H9 (cell line): ENCODE measurements around the gene ODAD4. TPM values are rescaled to one million over a fixed set of nuclear protein-coding genes. Genes with fewer than 3 reads are reported as not detected.

Experiments
- DNase-seq: peaks from one replicate; pipeline ENCODE4 v3.0.0-alpha.2; 2017
- H2AFZ ChIP-seq: one replicate; pipeline ENCODE4 v1.6.1; 2013; ENCODE audit warnings: mild to moderate bottlenecking, low read length, control low read depth, moderate library complexity
- H2AK5ac ChIP-seq: 2 replicates; pipeline ENCODE4 v1.6.1; 2013; ENCODE audit warnings: low read length, control low read depth, mixed read lengths; ENCODE audit not compliant: insufficient read length
- H2BK120ac ChIP-seq: one replicate; pipeline ENCODE4 v1.6.1; 2013; ENCODE audit warnings: low read depth, mild to moderate bottlenecking, low read length, control low read depth, inconsistent platforms; ENCODE audit not compliant: poor library complexity, severe bottlenecking
- H2BK12ac ChIP-seq: 2 replicates; pipeline ENCODE4 v1.6.1; 2013; ENCODE audit warnings: low read length, control low read depth, mixed read lengths, low read depth; ENCODE audit not compliant: insufficient read length
- H2BK15ac ChIP-seq: 2 replicates; pipeline ENCODE4 v1.6.1; 2013; ENCODE audit warnings: low read depth, low read length, control low read depth
- H2BK20ac ChIP-seq: one replicate; pipeline ENCODE4 v1.6.1; 2013; ENCODE audit warnings: low read depth, mild to moderate bottlenecking, low read length, control low read depth, inconsistent platforms; ENCODE audit not compliant: poor library complexity, severe bottlenecking
- H2BK5ac ChIP-seq: 2 replicates; pipeline ENCODE4 v1.6.1; 2013; ENCODE audit warnings: low read length, control low read depth, mixed read lengths; ENCODE audit not compliant: insufficient read length
- H3K14ac ChIP-seq: 2 replicates; pipeline ENCODE4 v1.6.1; 2013; ENCODE audit warnings: low read length, control low read depth; ENCODE audit not compliant: insufficient read depth
- H3K18ac ChIP-seq: 2 replicates; pipeline ENCODE4 v1.6.1; 2013; ENCODE audit warnings: low read depth, mild to moderate bottlenecking, mixed read lengths, low read length, control low read depth; ENCODE audit not compliant: insufficient read length
- H3K23ac ChIP-seq: 2 replicates; pipeline ENCODE4 v1.6.1; 2013; ENCODE audit warnings: low read length, control low read depth, mixed read lengths, low read depth; ENCODE audit not compliant: insufficient read length
- H3K23me2 ChIP-seq: 2 replicates; pipeline ENCODE4 v1.6.1; 2013; ENCODE audit warnings: low read depth, mild to moderate bottlenecking, mixed read lengths, low read length, control low read depth; ENCODE audit not compliant: insufficient read length, poor library complexity, severe bottlenecking
- H3K27ac ChIP-seq: 2 replicates; pipeline ENCODE4 v1.5.1; 2013; ENCODE audit warnings: low read length, control low read depth, mixed read lengths, low read depth; ENCODE audit not compliant: insufficient read length
- H3K27me3 ChIP-seq: 2 replicates; pipeline ENCODE4 v1.6.1; 2013; ENCODE audit warnings: low read length, control low read depth, inconsistent platforms; ENCODE audit not compliant: insufficient read depth
- H3K4ac ChIP-seq: 2 replicates; pipeline ENCODE4 v1.6.1; 2013; ENCODE audit warnings: low read depth, mild to moderate bottlenecking, control low read depth, inconsistent platforms, low read length, moderate library complexity
- H3K4me1 ChIP-seq: 2 replicates; pipeline ENCODE4 v1.6.1; 2013; ENCODE audit warnings: low read length, control low read depth, inconsistent platforms; ENCODE audit not compliant: insufficient read depth
- H3K4me2 ChIP-seq: 2 replicates; pipeline ENCODE4 v1.6.1; 2013; ENCODE audit warnings: low read length, control low read depth, mixed read lengths; ENCODE audit not compliant: insufficient read length, insufficient read depth
- H3K56ac ChIP-seq: 2 replicates; pipeline ENCODE4 v1.6.1; 2013; ENCODE audit warnings: low read depth, mild to moderate bottlenecking, mixed read lengths, low read length, control low read depth; ENCODE audit not compliant: insufficient read length
- H3K79me1 ChIP-seq: 2 replicates; pipeline ENCODE4 v1.6.1; 2013; ENCODE audit warnings: low read depth, mild to moderate bottlenecking, moderate library complexity, low read length, control low read depth, inconsistent platforms; ENCODE audit not compliant: insufficient read depth, poor library complexity, severe bottlenecking
- H3K79me2 ChIP-seq: 2 replicates; pipeline ENCODE4 v1.6.1; 2013; ENCODE audit warnings: low read length, control low read depth, inconsistent platforms; ENCODE audit not compliant: insufficient read depth
- H3K9ac ChIP-seq: 2 replicates; pipeline ENCODE4 v1.6.1; 2013; ENCODE audit warnings: low read length, control low read depth, mixed read lengths; ENCODE audit not compliant: insufficient read length; ENCODE audit errors: extremely low read depth
- H3K9me3 ChIP-seq: one replicate; pipeline ENCODE4 v1.6.1; 2013; ENCODE audit warnings: low read depth, low read length, inconsistent platforms; ENCODE audit not compliant: control insufficient read depth
- H3T11ph ChIP-seq: one replicate; pipeline ENCODE4 v1.6.1; 2013; ENCODE audit warnings: mild to moderate bottlenecking, low read length, control low read depth, inconsistent platforms
- H4K20me1 ChIP-seq: one replicate; pipeline ENCODE4 v1.6.1; 2013; ENCODE audit not compliant: control insufficient read depth, insufficient read length, insufficient read depth
- H4K5ac ChIP-seq: 2 replicates; pipeline ENCODE4 v1.6.1; 2013; ENCODE audit warnings: low read depth, mild to moderate bottlenecking, mixed read lengths, low read length, control low read depth; ENCODE audit not compliant: insufficient read length
- H4K8ac ChIP-seq: replicated peaks from 2 replicates; pipeline ENCODE4 v1.6.1; 2013; ENCODE audit warnings: low read length, control low read depth, mixed read lengths, low read depth; ENCODE audit not compliant: insufficient read length
- H4K91ac ChIP-seq: 2 replicates; pipeline ENCODE4 v1.6.1; 2013; ENCODE audit warnings: low read depth, mild to moderate bottlenecking, moderate library complexity, mixed read lengths, low read length, control low read depth; ENCODE audit not compliant: insufficient read length
- H3K27ac Mint-ChIP-seq, 3 experiments: 2 replicates in 2 of 3; 3 replicates in 1 of 3; pipeline ENCODE4 v1.8.0; 2020 to 2021; ENCODE audit warnings: mixed read lengths in 3 of 3, mild to moderate bottlenecking in 1 of 3, moderate library complexity in 1 of 3
- H3K27me3 Mint-ChIP-seq: 2 replicates; pipeline ENCODE4 v1.8.0; 2021; ENCODE audit warnings: low read depth, mild to moderate bottlenecking, moderate library complexity, mixed read lengths
- H3K36me3 Mint-ChIP-seq, 3 experiments: 2 replicates in 2 of 3; 3 replicates in 1 of 3; pipeline ENCODE4 v1.8.0; 2020 to 2021; ENCODE audit warnings: low read depth in 3 of 3, mixed read lengths in 3 of 3; ENCODE audit not compliant: insufficient read depth in 1 of 3
- H3K4me1 Mint-ChIP-seq, 2 experiments: 2 replicates each; pipeline ENCODE4 v1.8.0; 2020; ENCODE audit warnings: mixed read lengths in 2 of 2
- H3K4me3 Mint-ChIP-seq, 2 experiments: 2 replicates in 1 of 2; 3 replicates in 1 of 2; pipeline ENCODE4 v1.8.0; 2020 to 2021; ENCODE audit warnings: mild to moderate bottlenecking in 2 of 2, mixed read lengths in 2 of 2, moderate library complexity in 1 of 2
- H3K9me3 Mint-ChIP-seq, 2 experiments: 2 replicates in 1 of 2; 3 replicates in 1 of 2; pipeline ENCODE4 v1.8.0; 2020; ENCODE audit warnings: mild to moderate bottlenecking in 2 of 2, mixed read lengths in 2 of 2, moderate library complexity in 1 of 2
- CTCF ChIP-seq: fragments of 200-600 bp; sonication (generic); conservative IDR thresholded peaks from 3 replicates; pipeline ENCODE4 v1.8.0; 2021; ENCODE audit warnings: antibody characterized with exemption, mild to moderate bottlenecking
- WGBS: extraction: QIAGEN DNeasy Blood & Tissue Kit; methylation state at CpG from one replicate; pipeline ENCODE4 v1.1.7; 2013; ENCODE audit warnings: missing lambda C conversion rate, low lambda C conversion rate, mixed read lengths; ENCODE audit not compliant: insufficient read length; ENCODE audit errors: extremely low coverage; 5-methylcytosine and 5-hydroxymethylcytosine counted together
- total RNA-seq: library from RNA; stranded (reverse); gene quantifications from 2 replicates; pipeline ENCODE4 v1.2.1, GENCODE V29; 2021

Gene ODAD4
- total RNA-seq, 1 experiment from 2014 or later: 2.1 TPM

- Histone ChIP-seq H3K18ac (no peak overlapping the region), H3K9me3 (no peaks in the 10 kb centered on the region), H2BK15ac (no peak overlapping the region), H4K20me1 (no peaks in the 10 kb centered on the region), H4K91ac (no peak overlapping the region), H2AK5ac (no peak overlapping the region), H3K23me2 (no peaks in the 10 kb centered on the region), H3K27ac (no peak overlapping the region), H4K5ac (no peak overlapping the region), H3K79me1 (no peaks in the 10 kb centered on the region), H3K56ac (no peak overlapping the region), H2BK120ac (no peak overlapping the region), H3K14ac (no peak overlapping the region), H3K23ac (no peak overlapping the region), H2BK5ac (no peak overlapping the region), H3K79me2 (no peaks in the 10 kb centered on the region), H3K4ac (no peak overlapping the region), H3K9ac (no peak overlapping the region), H2BK12ac (no peak overlapping the region), H3K27me3 (no peaks in the 10 kb centered on the region), H2BK20ac (no peak overlapping the region), H2AFZ (no peak overlapping the region), H4K8ac (no peak overlapping the region), H3K4me1 (no peaks in the 10 kb centered on the region), H3K4me2 (no peak overlapping the region), H3T11ph (no peak overlapping the region)
- Mint-ChIP-seq H3K27me3 (no peaks in the 10 kb centered on the region), H3K4me3 (no peak overlapping the region), H3K4me1 (no peaks in the 10 kb centered on the region), H3K36me3 (peaks cover 55 to 95% (median 93%) of the 10 kb centered on the region in 3 experiments), H3K27ac (no peak overlapping the region), H3K9me3 (no peaks in the 10 kb centered on the region)
- no peak for TF ChIP-seq CTCF
- no CpG with 5 or more reads among the region's 5 CpGs for WGBS
- DNase-seq: no peak
These were observed 59.4 kb downstream of the ODAD4 start for GRCh38 chr17:41989702-41990419.
